Measurements from ENCODE around the gene TCF3. TPM values are rescaled to one million over a fixed set of nuclear protein-coding genes. Genes with fewer than 3 reads are reported as not detected.
A peak's percentile ranks its signal among the peaks of the same experiment; 100 is the strongest.

Gene TCF3
- total and polyA plus RNA-seq, 10 of the 15 experiments (the other 5 are each of a cell fraction or from before 2014, with no cell fraction given), result 6.7 to 282 (median 70.7) TPM

GRCh38 chr19:1649706-1650649, 2.4 kb downstream of the TCF3 start:
- POLR2A ChIA-PET, result interaction anchor here (0.5 to 1.0 kb wide), 7 partner anchors 10 to 61 kb away, joined by 3 to 7 read pairs (median 4); partner anchors contain the start of gene MBD3

More at GRCh38 chr19:1649706-1650649, 2.4 kb downstream of the TCF3 start:
- CTCF ChIA-PET, result interaction anchor here (0.6 to 2.2 kb wide), 10 partner anchors 13 to 104 kb away, joined by 3 to 10 read pairs (median 4); no protein-coding TSS in a partner anchor
- H3K4me1 ChIP-seq (ENCODE audit: control insufficient read depth, insufficient read depth, low read length), result peaks cover 27% of the 10 kb centered on the region
- H4K20me1 ChIP-seq (ENCODE audit: control insufficient read depth, insufficient read depth), result no peaks in the 10 kb centered on the region; the same call in 1 of the 2 replicates
- FAIRE-seq, result no peak
- peaks cover 60% of the 10 kb centered on the region for H3K79me2 ChIP-seq (ENCODE audit: control insufficient read depth, insufficient read depth, low read length)
- TF ChIP-seq, protein P1, sequence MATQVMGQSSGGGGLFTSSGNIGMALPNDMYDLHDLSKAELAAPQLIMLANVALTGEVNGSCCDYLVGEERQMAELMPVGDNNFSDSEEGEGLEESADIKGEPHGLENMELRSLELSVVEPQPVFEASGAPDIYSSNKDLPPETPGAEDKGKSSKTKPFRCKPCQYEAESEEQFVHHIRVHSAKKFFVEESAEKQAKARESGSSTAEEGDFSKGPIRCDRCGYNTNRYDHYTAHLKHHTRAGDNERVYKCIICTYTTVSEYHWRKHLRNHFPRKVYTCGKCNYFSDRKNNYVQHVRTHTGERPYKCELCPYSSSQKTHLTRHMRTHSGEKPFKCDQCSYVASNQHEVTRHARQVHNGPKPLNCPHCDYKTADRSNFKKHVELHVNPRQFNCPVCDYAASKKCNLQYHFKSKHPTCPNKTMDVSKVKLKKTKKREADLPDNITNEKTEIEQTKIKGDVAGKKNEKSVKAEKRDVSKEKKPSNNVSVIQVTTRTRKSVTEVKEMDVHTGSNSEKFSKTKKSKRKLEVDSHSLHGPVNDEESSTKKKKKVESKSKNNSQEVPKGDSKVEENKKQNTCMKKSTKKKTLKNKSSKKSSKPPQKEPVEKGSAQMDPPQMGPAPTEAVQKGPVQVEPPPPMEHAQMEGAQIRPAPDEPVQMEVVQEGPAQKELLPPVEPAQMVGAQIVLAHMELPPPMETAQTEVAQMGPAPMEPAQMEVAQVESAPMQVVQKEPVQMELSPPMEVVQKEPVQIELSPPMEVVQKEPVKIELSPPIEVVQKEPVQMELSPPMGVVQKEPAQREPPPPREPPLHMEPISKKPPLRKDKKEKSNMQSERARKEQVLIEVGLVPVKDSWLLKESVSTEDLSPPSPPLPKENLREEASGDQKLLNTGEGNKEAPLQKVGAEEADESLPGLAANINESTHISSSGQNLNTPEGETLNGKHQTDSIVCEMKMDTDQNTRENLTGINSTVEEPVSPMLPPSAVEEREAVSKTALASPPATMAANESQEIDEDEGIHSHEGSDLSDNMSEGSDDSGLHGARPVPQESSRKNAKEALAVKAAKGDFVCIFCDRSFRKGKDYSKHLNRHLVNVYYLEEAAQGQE (IDR thresholded peaks at IDR 0.05; ENCODE audit: low read depth, low read length), result no peak
- TF ChIP-seq CREB1 (IDR thresholded peaks at IDR 0.05; ENCODE audit: low read depth) (peak; percentile 20; the same call in 1 of the 2 replicates), TCF12 (IDR thresholded peaks at IDR 0.05; ENCODE audit: low read depth, low read length) (no peak), RFX5 (IDR thresholded peaks at IDR 0.05; ENCODE audit: low read depth, low read length) (no peak)
- H3K4me3 ChIP-seq, result peak overlapping the region; percentile 91
- RAD21 ChIA-PET (ENCODE audit: unreplicated experiment), result interaction anchor here (1.0 to 3.1 kb wide), 8 partner anchors 15 to 159 kb away, joined by 3 to 19 read pairs (median 6); partner anchors contain the start of genes REEP6 and UQCR11
- H3K27me3 ChIP-seq (replicated peaks in 1 of 2; ENCODE audit: control insufficient read depth in 2 of 2, insufficient read depth in 2 of 2, low read length in 1 of 2), result no peaks in the 10 kb centered on the region
- 13% methylated on average over 20 of the region's 20 CpGs for WGBS (ENCODE audit: insufficient coverage, insufficient replicate concordance, low lambda C conversion rate, missing lambda C conversion rate)
- SMC1A ChIA-PET (ENCODE audit: uncharacterized antibody, unreplicated experiment), result interaction anchor here (0.8 to 3.3 kb wide), 4 partner anchors 14 to 59 kb away, joined by 3 to 30 read pairs (median 5); no protein-coding TSS in a partner anchor
- in situ Hi-C loops (cut with MboI), result loop anchor here (5.0 kb wide), 1 partner anchor 43 kb away; the partner anchor contains the start of gene UQCR11
- H3K4me2 ChIP-seq (ENCODE audit: control insufficient read depth, insufficient read depth), result peak overlapping the region; percentile 83
- no peak for DNase-seq (ENCODE audit: low read depth, low spot score)
- peak overlapping the region; percentile 76 for H3K9ac ChIP-seq (ENCODE audit: control insufficient read depth, insufficient read depth, low read length)
- H3K9me3 ChIP-seq (replicated peaks; ENCODE audit: control insufficient read depth, insufficient read depth, low read length), result no peaks in the 10 kb centered on the region
- intact Hi-C loops (cut with micrococcal nuclease; ENCODE audit: unreplicated experiment), result loop anchor here (2.0 to 5.0 kb wide), 3 partner anchors 19 to 43 kb away; partner anchors contain the start of gene UQCR11
- no peak overlapping the region for H2AFZ ChIP-seq (ENCODE audit: control insufficient read depth, low read depth, low read length)
- peaks cover 4 to 12% of the 10 kb centered on the region in 2 experiments; a peak in 3 of 4 replicates for H3K36me3 ChIP-seq (ENCODE audit: control insufficient read depth in 2 of 2, insufficient read depth in 2 of 2, low read length in 1 of 2)
- H3K27ac ChIP-seq (ENCODE audit: control insufficient read depth, insufficient read depth), result peak overlapping the region; percentile 90
- no TSS peak for BruUV-seq (replicated peaks)
- no peak for ATAC-seq

Data from GM12878 (cell line).